GM23338 (cell line): ENCODE data around the gene TCEA2. TPM values are rescaled to one million over a fixed set of nuclear protein-coding genes. Genes with fewer than 3 reads are reported as not detected.

Experiments
- ATAC-seq: fragments of 200-7000 bp; cut with Tn5 transposase; 3 replicates; pipeline ENCODE4 v1.9.1; 2020
- DNase-seq: peaks from one replicate; pipeline ENCODE4 v3.0.0-alpha.2; 2015; ENCODE audit warnings: low spot score
- H2AFZ ChIP-seq: fragments of 200-600 bp; sonication (generic); 2 replicates; pipeline ENCODE4 v1.8.0; 2016; ENCODE audit warnings: antibody characterized with exemption, mild to moderate bottlenecking, moderate library complexity
- H3F3A ChIP-seq: fragments of 200-600 bp; sonication (generic); replicated peaks from 2 replicates; pipeline ENCODE4 v1.8.0; 2017; ENCODE audit warnings: antibody characterized with exemption, mixed run types, low read depth
- H3K27ac ChIP-seq: fragments of 200-600 bp; sonication (generic); 2 replicates; pipeline ENCODE4 v1.6.1; 2016; ENCODE audit warnings: low read depth
- H3K27me3 ChIP-seq: fragments of 200-600 bp; sonication (generic); 2 replicates; pipeline ENCODE4 v1.8.0; 2016; ENCODE audit warnings: mild to moderate bottlenecking, mixed run types, moderate library complexity; ENCODE audit not compliant: insufficient read depth
- H3K36me3 ChIP-seq: fragments of 200-600 bp; sonication (generic); 2 replicates; pipeline ENCODE4 v1.8.0; 2016; ENCODE audit warnings: mild to moderate bottlenecking; ENCODE audit not compliant: insufficient read depth
- H3K4me1 ChIP-seq: fragments of 200-600 bp; sonication (generic); 2 replicates; pipeline ENCODE4 v1.8.0; 2016; ENCODE audit warnings: mild to moderate bottlenecking, moderate library complexity; ENCODE audit not compliant: insufficient read depth
- H3K4me2 ChIP-seq: fragments of 200-600 bp; sonication (generic); 2 replicates; pipeline ENCODE4 v1.7.1; 2017; ENCODE audit warnings: mixed run types
- H3K4me3 ChIP-seq: fragments of 200-600 bp; sonication (generic); 2 replicates; pipeline ENCODE4 v1.6.1; 2016; ENCODE audit warnings: mixed run types
- H3K79me2 ChIP-seq: fragments of 200-600 bp; sonication (generic); replicated peaks from 2 replicates; pipeline ENCODE4 v1.8.0; 2017; ENCODE audit warnings: mild to moderate bottlenecking; ENCODE audit not compliant: insufficient read depth
- H3K9me2 ChIP-seq: fragments of 200-600 bp; sonication (generic); 2 replicates; pipeline ENCODE4 v1.8.0; 2017; ENCODE audit not compliant: insufficient read depth
- H4K20me1 ChIP-seq: fragments of 200-600 bp; sonication (generic); replicated peaks from 2 replicates; pipeline ENCODE4 v1.8.0; 2017; ENCODE audit warnings: mild to moderate bottlenecking; ENCODE audit not compliant: insufficient read depth
- H3K27ac Mint-ChIP-seq: 2 replicates; pipeline ENCODE4 v1.8.0; 2020; ENCODE audit warnings: inconsistent platforms, mild to moderate bottlenecking, moderate library complexity, mixed read lengths
- H3K27me3 Mint-ChIP-seq: 3 replicates; pipeline ENCODE4 v1.8.0; 2022; ENCODE audit warnings: low read depth, mild to moderate bottlenecking, moderate library complexity, mixed read lengths, inconsistent platforms; ENCODE audit not compliant: insufficient read depth, poor library complexity
- H3K36me3 Mint-ChIP-seq: 3 replicates; pipeline ENCODE4 v1.8.0; 2021; ENCODE audit warnings: low read depth, mild to moderate bottlenecking, inconsistent platforms, moderate library complexity, mixed read lengths
- H3K4me1 Mint-ChIP-seq: 3 replicates; pipeline ENCODE4 v1.8.0; 2020; ENCODE audit warnings: mild to moderate bottlenecking, inconsistent platforms, mixed read lengths
- H3K4me3 Mint-ChIP-seq: 3 replicates; pipeline ENCODE4 v1.8.0; 2021; ENCODE audit warnings: moderate library complexity, mild to moderate bottlenecking, inconsistent platforms, mixed read lengths
- H3K9me3 Mint-ChIP-seq: 3 replicates; pipeline ENCODE4 v1.8.0; 2020; ENCODE audit warnings: moderate library complexity, mild to moderate bottlenecking, inconsistent platforms, mixed read lengths
- CREB1 ChIP-seq: fragments of 250-450 bp; sonication (Bioruptor Pico); IDR thresholded peaks from 2 replicates; pipeline ENCODE4 v1.5.0; 2020; ENCODE audit warnings: low read depth, mild to moderate bottlenecking, moderate library complexity
- CTCF ChIP-seq, 2 experiments: fragments of 200-600 bp in 1 of 2; sonication (generic) in 1 of 2; conservative IDR thresholded peaks; 2 replicates each; pipeline versions ENCODE4 v1.5.1 to v1.6.1; 2016 to 2017; ENCODE audit warnings: antibody characterized with exemption in 2 of 2, low read depth in 2 of 2, mild to moderate bottlenecking in 2 of 2, moderate library complexity in 1 of 2
- ETS1 ChIP-seq: IDR thresholded peaks from 2 replicates; pipeline ENCODE4 v1.6.1; 2016; ENCODE audit warnings: antibody characterized with exemption
- EZH2 ChIP-seq: fragments of 200-600 bp; sonication (generic); IDR thresholded peaks from one replicate; pipeline ENCODE4 v1.8.0; 2017; ENCODE audit warnings: antibody characterized with exemption, mild to moderate bottlenecking, low read depth; ENCODE audit not compliant: unreplicated experiment
- EZH2phosphoT487 ChIP-seq: fragments of 200-600 bp; sonication (generic); IDR thresholded peaks from one replicate; pipeline ENCODE4 v1.8.1; 2018; ENCODE audit warnings: antibody characterized with exemption; ENCODE audit not compliant: unreplicated experiment
- NANOG ChIP-seq: IDR thresholded peaks from 2 replicates; pipeline ENCODE4 v1.6.1; 2016; ENCODE audit warnings: antibody characterized with exemption, borderline replicate concordance
- POLR2AphosphoS5 ChIP-seq: IDR thresholded peaks from 2 replicates; pipeline ENCODE4 v1.6.1; 2016; ENCODE audit warnings: antibody characterized with exemption, low read depth
- ZNF331 ChIP-seq: fragments of 250-450 bp; sonication (Bioruptor Pico); IDR thresholded peaks from 2 replicates; pipeline ENCODE4 v1.5.0; 2020; ENCODE audit warnings: low read depth, mild to moderate bottlenecking, moderate library complexity
- ZNF462 ChIP-seq: fragments of 250-450 bp; sonication (Bioruptor Pico); IDR thresholded peaks from 2 replicates; pipeline ENCODE4 v1.5.0; 2020; ENCODE audit warnings: mild to moderate bottlenecking, moderate library complexity
- polyA plus RNA-seq: library from polyadenylated mRNA; unstranded; fragments of >200 nt; fragmentation: Nextera tagmentation; extraction: Ambion mirVana; gene quantifications from 2 replicates; pipeline ENCODE4 v1.2.1, GENCODE V29; 2016
- total RNA-seq: library from RNA; depleted of rRNA; stranded (reverse); fragments of >200 nt; shearing (Covaris generic); gene quantifications from 2 replicates; pipeline ENCODE4 v1.2.3, GENCODE V29; 2014

Gene TCEA2
- total and polyA plus RNA-seq, 2 experiments from 2014 or later: 21.0 to 54.4 TPM

GRCh38 chr20:64037498-64038213, 25.3 kb upstream of the TCEA2 start:
- Mint-ChIP-seq H3K4me1 (peaks cover 32% of the 10 kb centered on the region), H3K36me3 (peaks cover 6% of the 10 kb centered on the region), H3K27ac (no peak overlapping the region), H3K27me3 (peaks cover 50% of the 10 kb centered on the region), H3K4me3 (peak overlapping the region; percentile 65), H3K9me3 (no peaks in the 10 kb centered on the region)
- no peaks in the 10 kb centered on the region for H4K20me1 ChIP-seq
- H3F3A ChIP-seq: peaks cover 10% of the 10 kb centered on the region; the same call in 1 of the 2 replicates
- peaks cover 39% of the 10 kb centered on the region for H3K4me1 ChIP-seq
- no peaks in the 10 kb centered on the region for H3K79me2 ChIP-seq
- peak overlapping the region; percentile 79 for H3K4me3 ChIP-seq
- peak; percentile 17 for ATAC-seq
- DNase-seq: peak; percentile 48
- no peaks in the 10 kb centered on the region for H3K9me2 ChIP-seq
- peaks cover 53% of the 10 kb centered on the region for H3K27me3 ChIP-seq
- H3K4me2 ChIP-seq: peak overlapping the region; percentile 91
- no peak for TF ChIP-seq ZNF331 (CRISPR knock-in tag)
- TF ChIP-seq POLR2AphosphoS5: peak; percentile 34; the same call in 1 of the 2 replicates
- no peak overlapping the region for H2AFZ ChIP-seq
- H3K36me3 ChIP-seq: no peaks in the 10 kb centered on the region
- H3K27ac ChIP-seq: no peak overlapping the region

DNA sequence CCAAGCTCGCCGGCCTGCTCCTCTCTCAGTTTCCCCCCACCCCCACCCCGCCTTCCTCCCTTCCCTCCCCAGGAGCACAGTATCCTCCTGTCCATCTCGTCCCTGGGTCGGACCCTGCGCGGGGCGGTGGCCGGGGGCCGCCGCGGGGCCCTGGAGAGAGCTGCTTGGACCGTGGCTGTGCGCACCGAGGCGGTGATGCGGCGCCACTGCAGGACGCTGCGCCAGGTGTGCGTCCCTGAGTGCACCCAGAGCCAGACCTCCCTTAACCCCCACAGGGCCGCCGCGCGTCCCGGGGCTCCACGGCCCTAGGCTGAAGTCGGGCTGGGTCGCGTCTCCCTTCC, 24.8 kb upstream of the TCEA2 start:
- no peaks in the 10 kb centered on the region for H3K9me3 Mint-ChIP-seq
- H3K4me3 Mint-ChIP-seq: peak overlapping the region; percentile 65; the same call in 2 of the 3 replicates
- Histone ChIP-seq H2AFZ (peak overlapping the region; percentile 89; the same call in 1 of the 2 replicates), H3F3A (peaks cover 10% of the 10 kb centered on the region; the same call in 1 of the 2 replicates), H3K79me2 (no peaks in the 10 kb centered on the region), H3K27ac (no peak overlapping the region), H3K9me2 (no peaks in the 10 kb centered on the region), H3K27me3 (peaks cover 56% of the 10 kb centered on the region), H3K4me2 (peak overlapping the region; percentile 91), H3K36me3 (no peaks in the 10 kb centered on the region), H3K4me1 (peaks cover 39% of the 10 kb centered on the region), H3K4me3 (peak overlapping the region; percentile 79), H4K20me1 (no peaks in the 10 kb centered on the region)
- H3K27ac Mint-ChIP-seq: no peak overlapping the region
- DNase-seq (peak; percentile 40), ATAC-seq (peak; percentile 35)
- H3K36me3 Mint-ChIP-seq: peaks cover 6% of the 10 kb centered on the region
- H3K4me1 Mint-ChIP-seq: peaks cover 32% of the 10 kb centered on the region
- no peak for TF ChIP-seq NANOG
- TF ChIP-seq CREB1 (CRISPR knock-in tag): no peak
- no peak for TF ChIP-seq ZNF462
- no peak for TF ChIP-seq ZNF331 (CRISPR knock-in tag)
- no peak for TF ChIP-seq ETS1
- TF ChIP-seq POLR2AphosphoS5: no peak
- no peak for TF ChIP-seq EZH2phosphoT487
- no peak for TF ChIP-seq EZH2
- TF ChIP-seq CTCF (conservative IDR thresholded peaks at IDR 0.05; ENCODE audit: low read depth in 2 of 2): no peak
- peaks cover 49% of the 10 kb centered on the region for H3K27me3 Mint-ChIP-seq
